Activated CD8-positive, alpha-beta T cell treated with anti-CD3 and anti-CD28 coated beads for 36 hours (primary cell): ENCODE data around the gene ALAD. TPM values are rescaled to one million over a fixed set of nuclear protein-coding genes. Genes with fewer than 3 reads are reported as not detected.

Experiments used
- ATAC-seq: fragments of 200-7000 bp; cut with Tn5 transposase; one replicate; pipeline ENCODE4 v1.10.0; 2021; ENCODE audit warnings: mild to moderate bottlenecking, moderate library complexity
- CTCF ChIA-PET: fragments of 350-600 bp; sonication (Branson Sonifier 250); formaldehyde crosslinking; loops from one replicate; lab custom pipeline; 2021; ENCODE audit warnings: antibody characterized with exemption; lab: Charles Lee
- POLR2A ChIA-PET: fragments of 350-600 bp; sonication (Branson Sonifier 250); formaldehyde crosslinking; loops from one replicate; lab custom pipeline; 2021; ENCODE audit warnings: antibody characterized with exemption; lab: Charles Lee
- DNase-seq: peaks from one replicate; pipeline ENCODE4 v3.0.0-alpha.2; 2020
- H3K27ac Mint-ChIP-seq: one replicate; pipeline ENCODE4 v1.8.0; 2021; ENCODE audit warnings: mild to moderate bottlenecking, mixed read lengths
- H3K27me3 Mint-ChIP-seq: one replicate; pipeline ENCODE4 v1.8.0; 2021; ENCODE audit warnings: mixed read lengths
- H3K36me3 Mint-ChIP-seq: one replicate; pipeline ENCODE4 v1.8.0; 2021; ENCODE audit warnings: low read depth, mixed read lengths
- H3K4me1 Mint-ChIP-seq: one replicate; pipeline ENCODE4 v1.8.0; 2021; ENCODE audit warnings: low read depth, mixed read lengths
- H3K4me3 Mint-ChIP-seq: one replicate; pipeline ENCODE4 v1.8.0; 2021; ENCODE audit warnings: mild to moderate bottlenecking, moderate library complexity, mixed read lengths
- H3K9me3 Mint-ChIP-seq: one replicate; pipeline ENCODE4 v1.8.0; 2021; ENCODE audit warnings: mixed read lengths
- CTCF ChIP-seq: fragments of 200-600 bp; IDR thresholded peaks from one replicate; pipeline ENCODE4 v1.8.0; 2022; ENCODE audit warnings: antibody characterized with exemption, mild to moderate bottlenecking
- intact Hi-C: fragments of 100-400 bp; cut with micrococcal nuclease; formaldehyde crosslinking; loops from one replicate; pipeline ENCODE4 v1.10.0; 2022
- total RNA-seq, 2 experiments: library from RNA; stranded (reverse); gene quantifications; one replicate each; pipeline ENCODE4 v1.2.3, GENCODE V29; 2021

ALAD gene
- total RNA-seq, 2 experiments from 2014 or later: 16.2 to 16.3 TPM

GRCh38 chr9:113372059-113372458 is 29.0 kb downstream of the ALAD start:
- H3K9me3 Mint-ChIP-seq: no peaks in the 10 kb centered on the region
- POLR2A ChIA-PET: interaction anchor here (1.3 kb wide), 1 partner anchor 20 kb away, joined by 3 read pairs; no protein-coding TSS in a partner anchor
- H3K36me3 Mint-ChIP-seq: peaks cover 6% of the 10 kb centered on the region
- no peak for ATAC-seq
- intact Hi-C loops: no loop called here
- H3K4me3 Mint-ChIP-seq: no peak overlapping the region
- no peak for TF ChIP-seq CTCF
- no peak for DNase-seq
- CTCF ChIA-PET: interaction anchor here (0.9 kb wide), 1 partner anchor 10 kb away, joined by 4 read pairs; no protein-coding TSS in a partner anchor
- no peaks in the 10 kb centered on the region for H3K27me3 Mint-ChIP-seq
- peaks cover 13% of the 10 kb centered on the region for H3K4me1 Mint-ChIP-seq
- H3K27ac Mint-ChIP-seq: no peak overlapping the region

- DNase-seq (no peak), ATAC-seq (no peak)
- no peak overlapping the region for H3K27ac Mint-ChIP-seq
- peaks cover 6% of the 10 kb centered on the region for H3K36me3 Mint-ChIP-seq
- ChIA-PET POLR2A (interaction anchor here (1.3 kb wide), 1 partner anchor 19 kb away, joined by 3 read pairs; no protein-coding TSS in a partner anchor), CTCF (interaction anchor here (0.7 to 1.2 kb wide), 4 partner anchors 8 to 674 kb away, joined by 3 to 4 read pairs (median 4); partner anchors contain the start of gene ALAD)
- TF ChIP-seq CTCF: no peak
- no peak overlapping the region for H3K4me3 Mint-ChIP-seq
- H3K9me3 Mint-ChIP-seq: no peaks in the 10 kb centered on the region
- peaks cover 11% of the 10 kb centered on the region for H3K4me1 Mint-ChIP-seq
- intact Hi-C loops: no loop called here
- H3K27me3 Mint-ChIP-seq: no peaks in the 10 kb centered on the region
These were observed 30.2 kb downstream of the ALAD start for GRCh38 chr9:113370806-113371325.

- CTCF ChIA-PET: no interaction called here
These were observed 31.3 kb downstream of the ALAD start for GRCh38 chr9:113369855-113370140.

DNA sequence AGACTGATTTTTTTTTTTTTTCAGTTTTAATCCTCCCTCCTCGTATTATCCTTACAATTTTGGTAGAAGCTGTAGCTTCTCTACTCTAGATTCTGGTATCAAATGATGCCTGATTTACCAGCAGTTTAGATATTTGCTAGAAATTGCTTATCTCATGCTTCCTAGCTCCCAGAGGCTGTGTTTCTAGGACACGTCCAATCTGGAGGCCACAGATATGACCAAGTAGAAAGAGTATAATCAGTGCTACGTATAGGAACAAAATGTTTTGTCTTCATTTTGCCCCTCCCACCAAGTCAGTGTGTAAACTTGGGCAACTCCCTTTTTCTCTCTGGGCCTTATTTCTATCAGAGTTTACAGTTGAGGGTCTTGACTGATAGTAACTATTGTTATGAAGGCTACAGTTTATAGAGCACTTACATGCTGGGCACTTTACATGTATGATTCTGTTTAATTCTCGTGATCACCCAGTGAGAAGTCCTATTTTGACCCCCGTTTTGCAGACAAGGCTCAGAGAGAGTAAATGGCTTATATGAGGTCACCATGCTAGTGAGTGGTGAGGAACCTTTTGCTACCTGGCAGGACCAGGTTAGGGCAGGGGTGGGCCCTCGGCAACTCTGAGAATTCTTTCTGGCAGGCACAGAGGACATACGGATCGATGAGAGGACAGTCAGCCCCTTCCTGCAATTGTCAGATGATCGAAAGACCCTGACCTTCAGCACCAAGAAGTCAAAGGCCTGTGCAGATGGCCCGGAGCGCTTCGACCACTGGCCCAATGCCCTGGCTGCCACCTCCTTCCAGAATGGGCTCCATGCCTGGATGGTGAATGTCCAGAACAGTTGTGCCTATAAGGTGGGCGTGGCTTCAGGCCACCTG is 31.9 kb downstream of the ALAD start:
- no peak for TF ChIP-seq CTCF
- CTCF ChIA-PET: no interaction called here
- no peak overlapping the region for H3K27ac Mint-ChIP-seq

More at GRCh38 chr9:113369855-113370140, 31.3 kb downstream of the ALAD start:
- TF ChIP-seq CTCF: no peak
- Mint-ChIP-seq H3K9me3 (no peaks in the 10 kb centered on the region), H3K27ac (no peak overlapping the region), H3K4me3 (no peak overlapping the region), H3K4me1 (peaks cover 3% of the 10 kb centered on the region), H3K36me3 (no peaks in the 10 kb centered on the region), H3K27me3 (no peaks in the 10 kb centered on the region)
- POLR2A ChIA-PET: no interaction called here
- ATAC-seq (no peak), DNase-seq (no peak)
- intact Hi-C loops: no loop called here

More for the DNA sequence above, 31.9 kb downstream of the ALAD start:
- Mint-ChIP-seq H3K36me3 (no peaks in the 10 kb centered on the region), H3K4me3 (no peak overlapping the region), H3K9me3 (no peaks in the 10 kb centered on the region), H3K27me3 (no peaks in the 10 kb centered on the region), H3K4me1 (no peaks in the 10 kb centered on the region)
- DNase-seq (no peak), ATAC-seq (no peak)
- intact Hi-C loops: no loop called here
- POLR2A ChIA-PET: no interaction called here
